Activated T-helper 1 cell treated with anti-CD3 and anti-CD28 coated beads, Interleukin-2, amount 50 U/mL, for 16 hours (primary cell): ENCODE measurements around the gene LYSET.
"Not testable (repeated sequence)": the region's sequence is repeated elsewhere in the genome, so short reads cannot be mapped to it uniquely, and the experiment has no call there.

ENCODE experiments used
- DNase-seq, 2 donors: peaks; one replicate each; pipeline ENCODE4 v3.0.0-alpha.2; 2020; ENCODE audit warnings: low read depth in 1 of 2, low spot score in 1 of 2

Gene LYSET

GRCh38 chr14:93220509-93220908, 35.4 kb downstream of the LYSET start:
- DNase-seq, result no peak

GRCh38 chr14:93223565-93223964, 38.4 kb downstream of the LYSET start:
- DNase-seq, result no peak

GRCh38 chr14:93228550-93228949, 43.4 kb downstream of the LYSET start:
- DNase-seq, result no peak

GRCh38 chr14:93230539-93230938, 45.4 kb downstream of the LYSET start:
- no peak for DNase-seq

GRCh38 chr14:93231129-93231979, 46.2 kb downstream of the LYSET start:
- no peak for DNase-seq

- no peak for DNase-seq
Measured at GRCh38 chr14:93232159-93232558, 47.0 kb downstream of the LYSET start.

- DNase-seq, result not testable (repeated sequence)
Measured at GRCh38 chr14:93233078-93233477, 48.0 kb downstream of the LYSET start.

- no peak for DNase-seq
Measured at GRCh38 chr14:93234798-93235197, 49.7 kb downstream of the LYSET start.
